ENCODE results near the gene PITPNC1. TPM values are rescaled to one million over a fixed set of nuclear protein-coding genes. Genes with fewer than 3 reads are reported as not detected.

The PITPNC1 gene
- total RNA-seq, 1 donor from 2014 or later, result 5.4 TPM

DNA sequence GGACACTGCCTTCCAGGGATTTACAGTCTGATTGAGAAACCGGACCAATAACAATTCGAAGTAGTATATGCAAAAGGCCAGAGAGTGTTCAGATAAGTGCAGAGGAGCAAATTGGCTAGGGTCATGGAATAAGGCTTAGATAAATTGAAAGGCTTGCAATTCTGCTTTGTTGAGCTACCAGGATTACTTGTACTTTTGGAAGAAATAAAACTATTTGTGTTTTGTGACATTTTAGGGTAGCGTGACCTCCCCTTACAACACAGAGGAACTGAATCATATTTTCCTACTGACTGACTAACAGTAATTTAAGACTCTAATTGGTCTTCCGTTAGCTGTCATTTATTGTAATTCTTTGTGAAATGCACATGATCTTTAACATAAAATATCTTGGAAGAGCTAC lies 104.7 kb downstream of the PITPNC1 start:
- H3K9me3 Mint-ChIP-seq (ENCODE audit: low read depth), result no peaks in the 10 kb centered on the region
- H3K27me3 Mint-ChIP-seq (ENCODE audit: low read depth), result no peaks in the 10 kb centered on the region
- H3K36me3 Mint-ChIP-seq (ENCODE audit: low read depth), result no peaks in the 10 kb centered on the region
- H3K4me1 Mint-ChIP-seq (ENCODE audit: low read depth), result peaks cover 5% of the 10 kb centered on the region
- H3K27ac Mint-ChIP-seq (ENCODE audit: unreplicated experiment), result no peak overlapping the region
- no peak for DNase-seq (ENCODE audit: low spot score)
- no peak overlapping the region for H3K4me3 Mint-ChIP-seq (ENCODE audit: unreplicated experiment)
- TF ChIP-seq, protein P1, sequence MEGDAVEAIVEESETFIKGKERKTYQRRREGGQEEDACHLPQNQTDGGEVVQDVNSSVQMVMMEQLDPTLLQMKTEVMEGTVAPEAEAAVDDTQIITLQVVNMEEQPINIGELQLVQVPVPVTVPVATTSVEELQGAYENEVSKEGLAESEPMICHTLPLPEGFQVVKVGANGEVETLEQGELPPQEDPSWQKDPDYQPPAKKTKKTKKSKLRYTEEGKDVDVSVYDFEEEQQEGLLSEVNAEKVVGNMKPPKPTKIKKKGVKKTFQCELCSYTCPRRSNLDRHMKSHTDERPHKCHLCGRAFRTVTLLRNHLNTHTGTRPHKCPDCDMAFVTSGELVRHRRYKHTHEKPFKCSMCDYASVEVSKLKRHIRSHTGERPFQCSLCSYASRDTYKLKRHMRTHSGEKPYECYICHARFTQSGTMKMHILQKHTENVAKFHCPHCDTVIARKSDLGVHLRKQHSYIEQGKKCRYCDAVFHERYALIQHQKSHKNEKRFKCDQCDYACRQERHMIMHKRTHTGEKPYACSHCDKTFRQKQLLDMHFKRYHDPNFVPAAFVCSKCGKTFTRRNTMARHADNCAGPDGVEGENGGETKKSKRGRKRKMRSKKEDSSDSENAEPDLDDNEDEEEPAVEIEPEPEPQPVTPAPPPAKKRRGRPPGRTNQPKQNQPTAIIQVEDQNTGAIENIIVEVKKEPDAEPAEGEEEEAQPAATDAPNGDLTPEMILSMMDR (IDR thresholded peaks at IDR 0.05), result no peak

DNA sequence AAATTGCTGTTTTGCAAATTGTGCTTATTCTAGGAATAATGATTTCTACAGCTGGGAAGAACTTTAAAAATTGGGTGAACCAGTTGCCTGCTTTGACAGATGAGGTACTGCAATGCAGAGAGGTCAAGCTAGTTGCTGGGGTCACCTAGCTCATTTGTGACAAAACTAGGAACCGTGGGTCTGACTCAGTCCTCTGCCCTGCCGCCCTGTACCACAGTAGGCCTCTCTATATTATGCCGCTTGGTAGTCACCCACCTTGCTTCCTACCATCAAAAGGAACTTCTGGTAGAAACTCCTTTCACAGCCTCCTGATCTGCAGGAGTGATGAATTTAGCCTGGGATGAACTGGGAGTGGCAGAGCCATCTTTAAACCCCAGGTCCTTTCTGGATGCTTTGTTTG lies 105.7 kb downstream of the PITPNC1 start:
- no peak for DNase-seq (ENCODE audit: low spot score)
- Mint-ChIP-seq H3K27me3 (ENCODE audit: low read depth) (no peaks in the 10 kb centered on the region), H3K4me3 (ENCODE audit: unreplicated experiment) (no peak overlapping the region), H3K4me1 (ENCODE audit: low read depth) (peaks cover 5% of the 10 kb centered on the region), H3K9me3 (ENCODE audit: low read depth) (no peaks in the 10 kb centered on the region), H3K27ac (ENCODE audit: unreplicated experiment) (no peak overlapping the region), H3K36me3 (ENCODE audit: low read depth) (no peaks in the 10 kb centered on the region)
- TF ChIP-seq, protein P1 (IDR thresholded peaks at IDR 0.05), result no peak

- TF ChIP-seq, protein P1 (IDR thresholded peaks at IDR 0.05), result no peak
- no peaks in the 10 kb centered on the region for H3K36me3 Mint-ChIP-seq (ENCODE audit: low read depth)
- H3K9me3 Mint-ChIP-seq (ENCODE audit: low read depth), result no peaks in the 10 kb centered on the region
- no peak for DNase-seq (ENCODE audit: low spot score)
- no peak overlapping the region for H3K27ac Mint-ChIP-seq (ENCODE audit: unreplicated experiment)
- H3K4me3 Mint-ChIP-seq (ENCODE audit: unreplicated experiment), result no peak overlapping the region
- no peaks in the 10 kb centered on the region for H3K27me3 Mint-ChIP-seq (ENCODE audit: low read depth)
- H3K4me1 Mint-ChIP-seq (ENCODE audit: low read depth), result peaks cover 5% of the 10 kb centered on the region
These were observed 107.2 kb downstream of the PITPNC1 start for GRCh38 chr17:67484261-67484660.

DNA sequence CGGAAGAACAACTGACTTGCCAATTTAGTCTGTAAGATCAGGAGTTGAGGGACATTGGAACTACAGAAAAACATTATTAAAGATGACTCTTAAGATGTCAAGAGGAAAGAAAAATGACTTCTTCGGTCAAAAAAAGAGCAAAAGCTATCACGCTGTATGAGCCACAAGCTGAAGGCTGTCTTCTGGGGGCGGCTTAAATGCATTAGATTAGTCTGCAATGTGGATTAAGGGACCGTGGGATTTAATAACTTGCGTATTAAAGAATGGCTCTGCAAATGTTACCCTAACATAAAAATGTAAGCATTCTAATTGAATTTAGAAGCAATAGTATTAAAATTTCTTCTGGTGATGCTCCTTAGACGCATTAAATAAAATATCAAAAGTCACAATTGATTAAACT lies 108.6 kb downstream of the PITPNC1 start:
- no peaks in the 10 kb centered on the region for H3K27me3 Mint-ChIP-seq (ENCODE audit: low read depth)
- H3K9me3 Mint-ChIP-seq (ENCODE audit: low read depth), result no peaks in the 10 kb centered on the region
- no peak overlapping the region for H3K27ac Mint-ChIP-seq (ENCODE audit: unreplicated experiment)
- H3K4me3 Mint-ChIP-seq (ENCODE audit: unreplicated experiment), result no peak overlapping the region
- TF ChIP-seq, protein P1 (IDR thresholded peaks at IDR 0.05), result no peak
- H3K36me3 Mint-ChIP-seq (ENCODE audit: low read depth), result no peaks in the 10 kb centered on the region
- H3K4me1 Mint-ChIP-seq (ENCODE audit: low read depth), result peaks cover 13% of the 10 kb centered on the region
- no peak for DNase-seq (ENCODE audit: low spot score)

- no peak for DNase-seq (ENCODE audit: low spot score)
- no peaks in the 10 kb centered on the region for H3K27me3 Mint-ChIP-seq (ENCODE audit: low read depth)
- H3K4me3 Mint-ChIP-seq (ENCODE audit: unreplicated experiment), result no peak overlapping the region
- peaks cover 18% of the 10 kb centered on the region for H3K4me1 Mint-ChIP-seq (ENCODE audit: low read depth)
- TF ChIP-seq, protein P1 (IDR thresholded peaks at IDR 0.05), result no peak
- H3K27ac Mint-ChIP-seq (ENCODE audit: unreplicated experiment), result no peak overlapping the region
- no peaks in the 10 kb centered on the region for H3K36me3 Mint-ChIP-seq (ENCODE audit: low read depth)
- no peaks in the 10 kb centered on the region for H3K9me3 Mint-ChIP-seq (ENCODE audit: low read depth)
These were observed 110.4 kb downstream of the PITPNC1 start for GRCh38 chr17:67487506-67487905.
